HG02870 (cell line): ENCODE data around the gene TJAP1.
"Not testable (repeated sequence)": the region's sequence is repeated elsewhere in the genome, so short reads cannot be mapped to it uniquely, and the experiment has no call there.

Source experiments
- ATAC-seq: cut with Tn5 transposase; IDR thresholded peaks from one replicate; pipeline ENCODE4 v1.9.1; 2021; ENCODE audit warnings: mild to moderate bottlenecking, moderate library complexity; ENCODE audit not compliant: unreplicated experiment

TJAP1 gene

DNA sequence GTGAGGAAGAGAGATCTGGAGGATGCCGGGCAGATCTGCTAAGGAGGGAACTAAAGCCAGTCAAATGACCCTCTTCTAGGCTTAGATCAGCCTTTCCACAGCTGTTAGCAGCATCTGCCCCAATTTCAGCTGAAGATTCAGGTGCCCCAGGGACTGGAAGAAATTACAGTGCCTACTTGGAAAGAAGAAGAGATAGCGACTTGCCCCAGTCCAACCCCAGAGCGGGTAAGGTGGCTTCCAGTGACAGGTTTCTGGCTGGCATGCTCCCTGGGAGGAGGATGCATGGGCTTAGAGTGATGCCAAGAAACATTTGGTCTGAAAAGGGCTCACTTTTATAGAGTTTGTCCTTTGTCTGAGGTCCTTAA, 620 bp downstream of the TJAP1 start:
- ATAC-seq = no peak

- ATAC-seq = no peak
These were observed 3.7 kb downstream of the TJAP1 start for GRCh38 chr6:43481075-43481474.

DNA sequence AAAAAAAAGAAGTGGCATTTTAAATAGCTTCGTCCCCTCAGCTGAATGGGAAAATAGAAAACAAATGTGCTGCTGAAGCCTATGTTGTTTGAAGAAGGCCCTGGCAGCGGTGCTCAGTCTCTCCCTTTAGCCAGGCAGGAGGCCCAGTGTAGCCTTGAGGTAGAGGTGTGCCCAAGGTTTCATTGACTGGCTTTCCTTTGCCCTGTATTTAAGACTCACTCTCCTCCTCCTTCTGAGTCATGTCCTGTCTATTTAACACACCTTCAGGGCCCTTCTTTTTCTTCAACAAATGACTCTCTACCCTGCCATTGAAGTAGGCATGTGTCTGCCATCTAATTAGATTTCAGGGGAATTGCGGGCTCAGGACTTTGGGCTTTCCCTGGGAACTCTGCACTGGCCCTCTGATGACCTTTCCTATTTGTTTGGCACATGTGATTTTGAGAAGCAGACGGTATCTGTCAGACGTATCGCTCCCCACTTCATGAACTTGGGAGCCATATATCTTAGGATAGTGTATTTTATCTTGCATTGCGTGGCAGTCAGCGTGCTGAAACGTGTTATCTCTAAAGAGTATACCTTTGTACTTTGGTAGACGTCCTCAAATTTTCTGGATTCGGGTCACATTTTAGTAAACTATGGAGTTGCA, 4.3 kb downstream of the TJAP1 start:
- no peak for ATAC-seq

- no peak for ATAC-seq
These were observed 11.4 kb downstream of the TJAP1 start for GRCh38 chr6:43488667-43489276.

DNA sequence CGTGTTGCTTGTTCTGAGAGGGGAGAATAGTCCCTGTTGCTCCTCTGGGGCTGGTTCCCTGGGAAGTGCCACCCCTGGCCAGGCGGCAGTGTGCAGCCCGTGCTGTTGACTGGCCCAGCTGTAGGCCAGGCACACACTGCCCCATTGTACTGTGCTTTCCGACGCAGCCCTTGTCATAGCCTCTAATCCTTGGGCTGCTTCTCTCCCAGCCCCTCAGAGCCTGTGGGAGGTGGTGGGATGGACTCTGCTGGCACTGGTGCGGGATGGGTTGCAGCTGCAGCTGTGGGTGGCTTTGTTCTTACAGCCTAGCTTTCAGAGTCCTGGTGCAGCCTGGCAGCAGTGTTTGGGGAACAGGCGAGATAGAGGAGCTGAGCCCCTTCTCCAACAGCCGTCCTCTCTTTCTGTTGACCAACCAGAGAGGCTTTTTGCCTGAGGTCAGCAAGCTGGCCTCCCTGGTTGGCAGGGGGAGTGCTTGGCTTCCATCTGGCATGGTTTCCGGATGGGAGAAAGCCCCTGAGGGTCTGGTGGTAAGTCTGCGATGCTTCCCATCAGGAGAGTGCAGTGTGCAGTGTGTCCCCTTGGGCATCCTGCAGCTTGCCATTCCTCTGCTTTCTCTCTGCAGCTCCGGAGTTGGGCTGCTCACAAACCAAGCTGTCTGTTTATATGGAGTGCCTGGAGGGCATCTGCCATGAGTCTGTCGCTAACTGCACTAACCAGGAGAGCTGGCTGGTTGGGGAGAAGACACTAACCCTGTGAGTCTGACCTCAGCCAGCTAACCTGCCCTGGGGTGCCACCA, 12.1 kb downstream of the TJAP1 start:
- ATAC-seq = no peak

DNA sequence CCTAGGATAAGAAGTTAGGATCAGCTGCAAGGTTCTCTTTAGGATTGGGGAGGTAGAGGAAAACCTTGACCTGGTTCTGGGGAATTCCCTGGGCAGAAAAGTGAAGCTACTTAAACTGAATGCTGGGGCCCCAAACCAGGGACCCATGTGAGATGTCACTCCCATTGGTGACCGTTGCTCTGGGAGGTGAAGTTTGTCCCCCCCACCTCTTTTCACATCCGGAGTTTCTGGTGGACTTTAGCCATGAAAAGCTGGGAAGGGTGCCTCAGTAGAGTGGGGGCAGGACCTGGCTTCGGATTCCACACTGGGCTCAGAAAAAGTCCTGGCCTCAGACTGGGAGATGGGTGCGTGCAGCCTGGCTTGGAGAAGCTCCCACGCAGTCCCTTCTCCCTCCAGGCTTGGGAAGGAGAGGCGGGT, 13.2 kb downstream of the TJAP1 start:
- ATAC-seq = no peak

DNA sequence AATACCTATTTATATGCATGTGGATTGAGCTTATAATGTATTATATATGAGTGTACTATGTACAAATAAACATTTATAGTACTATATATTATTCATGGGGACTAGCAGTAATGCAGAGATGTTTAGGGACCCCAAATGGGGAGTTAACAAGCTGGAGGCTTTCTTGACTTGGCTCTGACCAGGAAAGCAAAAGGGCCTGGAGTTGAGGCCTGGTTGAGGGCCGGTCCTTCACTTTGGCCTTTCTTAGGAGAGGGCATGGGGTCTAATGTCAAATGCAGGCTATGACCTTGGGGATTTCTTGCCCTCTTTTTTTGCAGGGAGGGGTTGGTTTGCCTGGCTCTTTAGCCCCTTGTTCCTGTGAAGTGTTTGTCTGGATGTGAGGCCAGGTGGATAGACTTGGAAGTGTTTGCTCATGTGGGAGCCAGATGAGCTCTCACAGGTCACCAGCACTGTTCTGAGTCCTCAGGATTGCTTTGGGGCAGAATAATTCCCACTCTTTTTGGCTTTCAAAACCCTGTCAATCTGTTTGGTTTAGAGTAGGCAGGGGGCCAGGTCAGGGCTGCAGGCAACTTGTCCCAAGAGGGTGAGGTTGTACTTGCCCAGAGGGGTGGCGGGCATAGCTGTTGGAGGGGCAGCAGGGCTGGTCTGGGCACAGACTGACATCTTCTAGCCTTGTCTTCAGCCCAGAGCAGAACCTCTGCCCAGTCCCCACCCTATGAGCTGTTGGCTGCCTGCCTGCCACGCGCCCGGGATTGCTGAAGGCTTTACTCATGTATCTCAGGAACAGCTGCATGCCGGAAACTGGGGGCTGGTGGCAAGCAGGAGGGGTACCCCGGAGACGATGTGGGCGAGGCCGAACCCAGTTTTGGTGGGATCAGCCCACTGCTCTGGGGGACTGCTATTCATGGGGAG, 14.6 kb downstream of the TJAP1 start:
- no peak for ATAC-seq

- no peak for ATAC-seq
These were observed 15.3 kb downstream of the TJAP1 start for GRCh38 chr6:43492673-43493072.

GRCh38 chr6:43493230-43493629, 15.9 kb downstream of the TJAP1 start:
- ATAC-seq = no peak

DNA sequence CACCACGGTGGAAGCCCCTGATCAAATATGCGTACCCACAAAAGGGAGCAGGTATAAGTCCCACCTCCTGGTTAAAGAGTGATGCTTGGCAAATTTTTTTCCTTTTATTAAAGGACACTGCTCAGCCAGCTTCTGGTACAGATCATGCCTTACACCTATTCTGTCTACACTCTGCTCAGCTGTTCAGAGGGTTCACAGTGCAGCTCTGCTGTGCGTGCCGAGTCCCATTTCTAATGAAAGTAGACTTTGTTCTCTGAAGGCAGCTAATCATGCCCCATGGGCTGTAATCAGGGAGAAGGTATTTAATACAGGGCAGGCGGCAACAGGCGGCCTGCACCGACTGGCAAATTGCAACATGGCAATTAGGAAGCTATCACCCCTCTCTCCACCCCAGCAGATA, 16.5 kb downstream of the TJAP1 start:
- ATAC-seq = no peak

GRCh38 chr6:43494321-43494720, 17.0 kb downstream of the TJAP1 start:
- ATAC-seq = no peak

GRCh38 chr6:43494766-43495165, 17.4 kb downstream of the TJAP1 start:
- no peak for ATAC-seq

- ATAC-seq = no peak
These were observed 18.1 kb downstream of the TJAP1 start for GRCh38 chr6:43495409-43495941.

DNA sequence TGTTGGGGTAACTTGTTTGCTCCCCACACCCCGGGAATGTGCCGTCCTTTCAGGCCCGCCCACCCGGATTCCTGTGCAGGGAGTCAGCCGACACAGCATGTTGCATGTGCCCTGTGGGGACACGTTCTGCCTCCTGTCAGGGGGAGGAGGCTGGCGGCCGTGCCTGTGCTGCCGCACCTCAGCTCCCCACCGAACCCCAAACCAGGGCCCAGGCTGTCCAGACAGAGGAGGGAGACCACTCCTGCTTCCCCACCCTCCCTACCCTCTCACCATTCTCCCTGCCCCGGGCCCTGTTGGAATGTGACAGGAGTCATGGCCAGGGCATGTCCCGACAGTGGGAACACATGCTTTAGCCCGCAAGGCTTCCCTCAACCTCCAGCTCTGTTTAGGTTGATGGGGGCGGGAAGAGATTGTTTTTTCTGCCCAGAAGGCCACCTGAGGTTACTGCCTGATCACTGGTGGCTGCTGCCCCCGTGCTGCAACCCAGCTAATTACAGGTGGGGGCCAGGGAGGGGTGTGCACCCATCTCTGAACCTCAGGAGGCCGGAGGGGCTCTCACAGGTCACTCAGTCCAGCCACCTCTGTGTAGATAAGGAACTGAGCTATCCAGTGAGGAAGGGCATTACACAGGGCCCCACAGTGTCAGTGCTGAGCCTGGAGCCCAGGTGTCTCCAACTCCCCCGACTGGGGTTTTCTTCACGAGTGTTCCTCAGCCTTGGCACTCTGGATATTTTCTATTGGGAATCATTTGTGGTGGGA, 19.2 kb downstream of the TJAP1 start:
- ATAC-seq = no peak

- no peak for ATAC-seq
These were observed 19.7 kb downstream of the TJAP1 start for GRCh38 chr6:43497129-43497396.

DNA sequence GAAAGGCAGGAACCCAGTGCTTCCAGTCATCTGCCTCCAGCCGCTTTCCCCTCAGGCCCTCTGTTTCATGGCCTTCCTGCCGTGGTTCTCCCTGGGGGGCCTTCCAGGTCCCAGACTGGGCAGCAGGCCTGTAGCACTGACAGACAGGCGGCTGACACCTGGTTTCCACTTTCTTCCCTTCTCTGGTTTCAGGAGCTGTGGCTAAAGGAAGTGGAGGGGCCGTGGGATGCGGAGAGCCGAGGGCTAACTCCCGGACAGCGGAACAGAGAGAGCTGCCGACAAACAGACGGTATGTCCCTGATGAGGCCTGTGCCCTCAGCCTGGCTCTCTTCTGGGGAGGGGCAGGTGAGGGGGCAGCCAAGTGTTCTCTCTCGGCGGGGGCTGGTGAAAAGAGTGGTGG, 20.3 kb downstream of the TJAP1 start:
- no peak for ATAC-seq

DNA sequence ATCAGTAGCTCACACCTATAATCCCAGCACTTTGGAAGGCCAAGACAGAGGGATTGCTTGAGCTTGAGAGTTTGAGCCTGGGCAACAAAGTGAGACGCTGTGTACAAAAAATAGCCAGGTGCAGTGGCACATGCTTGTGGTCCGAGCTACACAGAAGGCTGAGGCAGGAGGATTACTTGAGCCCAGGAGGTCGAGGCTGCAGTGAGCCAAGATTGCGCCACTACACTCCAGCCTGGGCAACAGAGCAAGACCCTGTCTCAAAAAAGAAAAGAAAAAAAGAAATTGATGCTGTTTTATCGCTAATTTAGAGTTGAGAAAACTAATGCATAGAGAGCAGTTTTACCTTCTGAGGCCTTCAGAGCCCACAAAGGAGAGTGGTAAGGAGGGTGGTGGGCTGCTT, 20.9 kb downstream of the TJAP1 start:
- ATAC-seq = not testable (repeated sequence)

DNA sequence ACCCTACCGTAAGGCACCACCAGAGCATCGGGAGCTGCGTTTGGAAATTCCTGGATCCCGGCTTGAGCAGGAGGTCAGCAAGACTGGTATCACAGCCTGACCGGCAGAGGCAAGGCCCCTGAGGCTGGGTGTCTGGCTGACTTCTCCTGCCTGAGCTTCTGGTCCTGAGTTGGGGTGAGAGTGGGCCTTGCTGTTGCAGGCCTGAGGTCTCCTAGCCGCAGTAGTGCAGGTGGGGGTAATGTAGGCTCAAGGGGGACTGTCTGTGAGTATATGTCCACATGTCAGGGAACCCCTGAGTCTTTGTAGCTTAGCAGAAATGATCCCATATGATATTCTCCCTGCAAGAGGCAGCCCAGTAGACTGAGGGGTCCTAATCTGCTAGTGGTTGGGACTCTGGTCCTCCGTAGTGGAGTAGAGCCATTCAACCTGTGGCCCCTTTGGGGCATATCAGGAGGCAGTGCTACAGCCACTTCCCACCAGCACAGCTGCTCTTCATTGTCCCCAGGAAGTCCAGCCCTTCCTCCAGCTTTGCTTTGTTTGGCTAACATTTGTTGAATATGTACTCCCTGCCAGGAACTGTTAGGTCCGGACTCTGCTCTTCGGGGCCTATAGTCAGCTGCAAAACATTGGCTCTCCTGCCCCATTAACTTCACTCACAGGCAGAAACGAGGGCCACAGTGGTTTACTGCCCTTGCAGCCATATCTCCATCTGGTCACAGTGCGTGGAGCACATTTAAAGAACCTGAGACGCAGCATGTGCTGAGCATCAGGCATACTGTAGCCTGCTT, 21.9 kb downstream of the TJAP1 start:
- no peak for ATAC-seq

DNA sequence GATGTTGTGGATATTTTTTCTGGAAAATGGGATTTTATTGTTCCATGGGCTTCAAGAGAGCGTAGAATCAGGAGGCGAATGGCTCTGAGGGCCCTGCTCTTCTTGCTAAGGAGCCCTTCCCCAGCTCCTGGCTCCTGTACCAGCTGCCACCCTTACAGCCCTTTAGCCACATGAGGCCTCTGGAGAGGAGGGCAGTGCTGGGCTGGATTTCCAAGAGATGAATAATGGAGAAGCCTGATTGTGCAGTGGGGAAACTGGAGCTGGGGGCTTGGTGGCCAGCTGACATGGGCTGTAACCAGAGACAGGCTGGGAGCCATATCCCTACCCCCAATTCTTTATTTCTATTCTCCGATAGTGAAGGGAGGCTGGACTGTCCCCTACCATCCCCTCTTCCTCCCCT, 23.6 kb downstream of the TJAP1 start:
- ATAC-seq = no peak

GRCh38 chr6:43502666-43503065, 25.3 kb downstream of the TJAP1 start:
- no peak for ATAC-seq
